Endothelial cell of umbilical vein (primary cell): ENCODE data around the gene PGM2L1. TPM values are rescaled to one million over a fixed set of nuclear protein-coding genes. Genes with fewer than 3 reads are reported as not detected.
A peak's percentile ranks its signal among the peaks of the same experiment; 100 is the strongest.

Experiments used
- BruUV-seq: library from RNA; stranded (reverse); fragments of 400-500 nt; replicated peaks from 2 replicates; lab custom pipeline; 2021; lab: Mats Ljungman, UMichigan
- CTCF ChIA-PET: fragments of 300-600, 350-600 bp; sonication (Branson Sonifier 250); formaldehyde crosslinking; loops from one replicate; lab custom pipeline; 2021; ENCODE audit warnings: antibody characterized with exemption, inconsistent platforms; lab: Charles Lee
- POLR2A ChIA-PET: fragments of 300-600, 350-600 bp; sonication (Branson Sonifier 250); formaldehyde crosslinking; loops from one replicate; lab custom pipeline; 2021; ENCODE audit warnings: antibody characterized with exemption, inconsistent platforms; lab: Charles Lee
- DNase-seq: peaks from one replicate; pipeline ENCODE4 v3.0.0-alpha.2; 2011; ENCODE audit warnings: low read depth, low spot score
- FAIRE-seq: peaks from 2 replicates; lab custom pipeline; 2011; peaks lifted over from hg19 to GRCh38; lab: Jason Lieb, UNC
- H2AFZ ChIP-seq: 2 replicates; pipeline ENCODE4 v1.6.0; 2012; ENCODE audit warnings: low read depth, low read length, control low read depth, inconsistent platforms
- H3K27ac ChIP-seq: 2 replicates; pipeline ENCODE4 v1.5.1; 2011; ENCODE audit warnings: low read depth, mild to moderate bottlenecking, control low read depth, low read length, moderate library complexity; ENCODE audit not compliant: insufficient read depth
- H3K27me3 ChIP-seq, 2 experiments: 2 replicates each; pipeline versions ENCODE4 v1.6.0 to v1.6.1; 2011; ENCODE audit warnings: low read length in 2 of 2, mixed read lengths in 1 of 2; ENCODE audit not compliant: control insufficient read depth in 2 of 2, insufficient read depth in 2 of 2
- H3K36me3 ChIP-seq, 2 experiments: 2 replicates in 1 of 2; 3 replicates in 1 of 2; pipeline ENCODE4 v1.5.1; 2011; ENCODE audit warnings: low read length in 2 of 2, mild to moderate bottlenecking in 1 of 2, moderate library complexity in 1 of 2; ENCODE audit not compliant: control insufficient read depth in 2 of 2, insufficient read depth in 2 of 2; ENCODE audit errors: extremely low read depth in 1 of 2
- H3K4me1 ChIP-seq: 3 replicates; pipeline ENCODE4 v1.5.1; 2011; ENCODE audit warnings: mild to moderate bottlenecking, low read length; ENCODE audit not compliant: control insufficient read depth, insufficient read depth; ENCODE audit errors: extremely low read depth
- H3K4me2 ChIP-seq: 2 replicates; pipeline ENCODE4 v1.6.1; 2011; ENCODE audit warnings: low read length, control low read depth, mixed read lengths; ENCODE audit not compliant: insufficient read depth
- H3K4me3 ChIP-seq, 3 experiments: fragments of 200-600 bp in 1 of 3; sonication (generic), shearing (Covaris generic) in 1 of 3; replicated peaks in 1 of 3; 2 replicates each; pipeline ENCODE4 v1.5.1; 2011 to 2016; ENCODE audit warnings: control low read depth in 3 of 3, low read length in 3 of 3, mild to moderate bottlenecking in 2 of 3, inconsistent platforms in 1 of 3, low read depth in 1 of 3, moderate library complexity in 1 of 3; ENCODE audit not compliant: insufficient read depth in 1 of 3
- H3K79me2 ChIP-seq: 2 replicates; pipeline ENCODE4 v1.6.0; 2012; ENCODE audit warnings: low read length, inconsistent platforms; ENCODE audit not compliant: control insufficient read depth, insufficient read depth
- H3K9ac ChIP-seq: replicated peaks from 2 replicates; pipeline ENCODE3; 2011; ENCODE audit warnings: low read length, control low read depth; ENCODE audit not compliant: insufficient read depth; ENCODE audit errors: extremely low read depth
- H3K9me1 ChIP-seq: replicated peaks from 3 replicates; pipeline ENCODE4 v1.6.0; 2011; ENCODE audit warnings: mild to moderate bottlenecking, low read length; ENCODE audit not compliant: control insufficient read depth, insufficient read depth; ENCODE audit errors: extremely low read depth
- H3K9me3 ChIP-seq: replicated peaks from 2 replicates; pipeline ENCODE4 v1.5.1; 2012; ENCODE audit warnings: low read length, inconsistent platforms; ENCODE audit not compliant: control insufficient read depth, insufficient read depth
- H4K20me1 ChIP-seq: replicated peaks from 2 replicates; pipeline ENCODE3; 2011; ENCODE audit warnings: mild to moderate bottlenecking, low read length; ENCODE audit not compliant: control insufficient read depth, insufficient read depth; ENCODE audit errors: extremely low read depth
- CTCF ChIP-seq, 2 donors: IDR thresholded peaks; 1 replicate in 1 of 2; 2 replicates in 1 of 2; pipeline ENCODE4 v1.5.1; 2011; ENCODE audit warnings: low read length in 2 of 2, mild to moderate bottlenecking in 2 of 2, moderate library complexity in 2 of 2, control low read depth in 1 of 2, inconsistent platforms in 1 of 2, low read depth in 1 of 2; ENCODE audit not compliant: insufficient read depth in 1 of 2; ENCODE audit errors: extremely low read depth in 1 of 2
- EZH2 ChIP-seq: IDR thresholded peaks from 2 replicates; pipeline ENCODE4 v1.6.1; 2012; ENCODE audit warnings: borderline replicate concordance, low read depth, mild to moderate bottlenecking, moderate library complexity, low read length, inconsistent platforms; ENCODE audit not compliant: severe bottlenecking
- FOS ChIP-seq: IDR thresholded peaks from 2 replicates; pipeline ENCODE4 v1.6.1; 2011; ENCODE audit warnings: mild to moderate bottlenecking, low read length, moderate library complexity, borderline replicate concordance; ENCODE audit not compliant: insufficient read depth
- GATA2 ChIP-seq: IDR thresholded peaks from 2 replicates; pipeline ENCODE4 v1.7.0; 2011; ENCODE audit warnings: low read depth, mild to moderate bottlenecking, moderate library complexity, mixed read lengths, low read length; ENCODE audit not compliant: insufficient read length, insufficient read depth
- JUN ChIP-seq: IDR thresholded peaks from 2 replicates; pipeline ENCODE4 v1.6.1; 2011; ENCODE audit warnings: borderline replicate concordance, low read depth; ENCODE audit not compliant: insufficient read length, insufficient read depth
- MAX ChIP-seq: IDR thresholded peaks from 2 replicates; pipeline ENCODE4 v1.6.1; 2011; ENCODE audit not compliant: insufficient read depth, insufficient read length
- MYC ChIP-seq: IDR thresholded peaks from one replicate; pipeline ENCODE4 v1.6.1; 2011; ENCODE audit warnings: mild to moderate bottlenecking, low read depth, low read length
- POLR2A ChIP-seq: IDR thresholded peaks from 2 replicates; pipeline ENCODE4 v1.6.1; 2012; ENCODE audit warnings: low read depth, mild to moderate bottlenecking, control low read depth, low read length
- POLR2AphosphoS5 ChIP-seq: IDR thresholded peaks from 2 replicates; pipeline ENCODE4 v1.6.1; 2012; ENCODE audit warnings: low read depth, mild to moderate bottlenecking, control low read depth, low read length, moderate library complexity; ENCODE audit not compliant: insufficient read depth
- dilution Hi-C: fragments of 300-500 bp; cut with MboI; formaldehyde crosslinking; loops from one replicate; pipeline ENCODE4 v1.15.0; 2019; ENCODE audit warnings: low sequenced_read_pairs; ENCODE audit not compliant: extremely low pct_ligation_motif_present
- intact Hi-C: fragments of 100-400 bp; cut with micrococcal nuclease; formaldehyde crosslinking; loops from one replicate; pipeline ENCODE4 v1.10.0; 2022
- polyA plus RNA-seq, 4 experiments: library from polyadenylated mRNA; depleted of rRNA in 3 of 4; stranded (reverse) in 3 of 4; unstranded in 1 of 4; fragments of >200 nt; gene quantifications; 2 replicates each; pipeline versions ENCODE4 v1.2.1 to v1.2.3, GENCODE V29; 2011 to 2012; ENCODE audit warnings: missing spikeins in 1 of 4
- total RNA-seq: library from RNA; stranded (reverse); gene quantifications from 2 replicates; pipeline ENCODE4 v1.2.3, GENCODE V29; 2021

The PGM2L1 gene
- total and polyA plus RNA-seq, 2 donors (not counting 3 experiments of a cell fraction or from before 2014, with no cell fraction given): 7.9 to 31.4 TPM

- Histone ChIP-seq H3K36me3 (no peaks in the 10 kb centered on the region), H3K27ac (peak overlapping the region; percentile 87), H3K4me1 (peaks cover 60% of the 10 kb centered on the region), H3K9me1 (no peaks in the 10 kb centered on the region), H3K9me3 (no peaks in the 10 kb centered on the region), H3K4me2 (peak overlapping the region; percentile 43), H3K79me2 (no peaks in the 10 kb centered on the region), H4K20me1 (no peaks in the 10 kb centered on the region), H3K9ac (no peak overlapping the region), H3K27me3 (no peaks in the 10 kb centered on the region), H2AFZ (no peak overlapping the region), H3K4me3 (no peak overlapping the region)
- ChIA-PET POLR2A (no interaction called here), CTCF (interaction anchor here (0.7 to 4.9 kb wide), 28 partner anchors 8 to 355 kb away, joined by 3 to 136 read pairs (median 4); no protein-coding TSS in a partner anchor)
- no TSS peak for BruUV-seq
- DNase-seq: peak; percentile 99
- FAIRE-seq: peak; percentile 73
- intact Hi-C loops (loop anchor here (1.0 to 5.0 kb wide), 6 partner anchors 9 to 357 kb away; partner anchors contain the start of genes C2CD3, PPME1 and UCP2), dilution Hi-C loops (no loop called here)
- TF ChIP-seq MYC (no peak), POLR2A (peak; percentile 16), POLR2AphosphoS5 (peak; percentile 87), EZH2 (no peak), MAX (peak; percentile 38), GATA2 (peak; percentile 32), CTCF (IDR thresholded peaks at IDR 0.05; ENCODE audit: extremely low read depth in 1 of 2, insufficient read depth in 1 of 2, low read depth in 1 of 2, low read length in 2 of 2) (peak; percentile 65 to 74), FOS (peak; percentile 61), JUN (peak; percentile 94)
These were observed 76.6 kb downstream of the PGM2L1 start for GRCh38 chr11:74321487-74322188.
